ENCODE data around the gene PRSS22.

Gene PRSS22

DNA sequence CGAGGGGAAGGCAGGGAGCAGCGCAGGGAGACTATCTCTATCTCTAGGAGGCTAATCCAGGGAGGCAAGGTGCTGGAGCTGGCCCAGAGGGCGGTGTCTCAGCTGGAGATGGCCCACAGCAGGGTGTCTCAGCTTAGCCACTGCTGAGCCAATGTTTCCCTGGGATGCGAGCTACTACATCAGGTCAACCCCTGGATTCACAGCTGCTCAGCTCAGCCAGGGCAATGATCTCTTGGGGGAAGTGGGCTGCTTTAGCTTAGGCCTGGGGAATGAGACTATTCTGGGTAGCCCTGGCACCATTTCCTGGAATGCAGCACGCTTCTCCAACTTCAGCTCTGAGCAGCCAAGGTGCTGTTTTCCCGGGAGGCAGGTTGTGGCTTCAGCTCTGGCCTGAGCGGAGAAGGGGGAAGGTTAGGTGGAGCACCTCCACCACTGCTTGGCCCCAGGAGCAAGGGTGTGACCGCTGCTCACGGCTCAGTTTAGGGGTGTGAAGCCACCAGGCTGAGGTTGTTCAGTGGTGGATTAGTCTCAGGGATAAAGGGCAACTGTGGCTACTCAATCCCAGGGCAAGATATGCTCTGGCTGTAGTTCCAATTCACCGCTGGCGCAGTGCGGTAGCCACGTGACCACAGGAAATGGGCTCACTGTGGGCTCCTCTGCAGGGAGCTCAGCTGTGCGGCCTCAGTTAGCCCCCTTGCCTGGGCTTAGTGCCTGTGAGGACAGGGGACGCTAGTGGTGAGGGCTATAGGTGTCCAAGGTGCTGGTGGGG, 46.1 kb downstream of the PRSS22 start:
- no peak for DNase-seq

DNA sequence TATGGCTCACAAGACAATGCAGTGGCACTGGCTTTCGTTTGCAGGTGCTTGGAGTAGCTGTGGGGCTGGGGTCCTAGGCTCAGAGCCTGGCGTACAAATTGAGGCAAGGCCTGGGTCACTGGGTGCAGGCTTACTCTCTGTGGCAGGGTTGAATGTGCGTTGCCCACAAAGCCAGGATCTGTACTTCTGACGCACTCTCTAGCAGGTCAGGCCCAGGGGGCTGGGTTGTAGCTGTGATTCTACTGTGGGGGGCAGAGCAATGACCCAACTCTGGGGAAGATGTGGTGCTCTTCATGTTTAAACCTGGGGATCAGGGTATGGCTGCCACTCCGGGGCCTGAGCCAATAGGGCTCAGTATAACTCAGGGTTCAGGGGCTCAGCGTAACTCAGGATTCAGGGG, 47.3 kb downstream of the PRSS22 start:
- DNase-seq: no peak

DNA sequence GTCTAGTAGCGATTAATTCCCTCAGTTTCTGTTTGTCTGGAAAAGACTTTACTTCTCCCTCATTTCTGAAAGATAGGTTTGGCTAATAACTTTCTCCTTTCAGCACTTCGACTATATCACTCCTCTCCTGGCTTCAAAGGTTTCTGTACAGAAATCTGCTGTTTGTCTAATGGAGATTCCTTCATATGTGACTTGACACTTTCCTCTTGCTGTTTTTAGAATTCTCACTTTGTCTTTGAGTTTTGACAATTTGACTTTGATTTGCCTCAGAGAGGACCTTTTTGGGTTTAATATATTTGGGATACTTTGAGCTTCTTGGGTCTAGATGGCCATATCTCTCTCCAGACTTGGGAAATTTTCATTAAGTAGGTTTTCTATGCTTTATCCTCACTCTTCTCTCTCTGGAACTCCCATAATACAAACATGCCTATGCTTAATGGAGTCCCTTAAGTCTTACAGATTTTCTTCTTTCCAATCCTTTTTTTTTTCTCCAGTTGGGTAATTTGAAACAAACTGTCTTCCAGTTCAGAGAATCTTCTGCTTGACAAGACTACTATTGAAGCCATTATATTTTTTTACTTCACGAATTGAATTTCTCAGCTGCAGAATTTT, 48.7 kb downstream of the PRSS22 start:
- DNase-seq: no peak

DNA sequence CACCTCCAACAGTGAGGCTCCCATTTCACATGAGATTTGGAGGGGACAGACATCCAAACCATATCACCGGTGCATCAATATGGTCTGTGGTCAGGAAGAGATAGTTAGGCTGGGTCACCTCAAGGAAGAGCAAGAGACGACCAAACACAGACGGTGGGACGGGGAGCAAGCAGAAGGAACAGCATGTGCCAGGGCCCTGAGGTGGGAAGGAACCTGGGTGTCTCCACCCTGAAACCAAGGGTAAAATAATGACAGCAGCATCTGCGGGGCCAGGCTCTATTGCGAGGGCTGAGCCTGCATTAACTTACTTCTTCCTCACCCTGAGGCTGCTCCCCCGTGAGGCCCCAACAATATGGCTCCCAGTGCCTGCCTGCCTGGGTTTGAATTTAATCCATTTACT, 49.8 kb downstream of the PRSS22 start:
- DNase-seq: no peak

DNA sequence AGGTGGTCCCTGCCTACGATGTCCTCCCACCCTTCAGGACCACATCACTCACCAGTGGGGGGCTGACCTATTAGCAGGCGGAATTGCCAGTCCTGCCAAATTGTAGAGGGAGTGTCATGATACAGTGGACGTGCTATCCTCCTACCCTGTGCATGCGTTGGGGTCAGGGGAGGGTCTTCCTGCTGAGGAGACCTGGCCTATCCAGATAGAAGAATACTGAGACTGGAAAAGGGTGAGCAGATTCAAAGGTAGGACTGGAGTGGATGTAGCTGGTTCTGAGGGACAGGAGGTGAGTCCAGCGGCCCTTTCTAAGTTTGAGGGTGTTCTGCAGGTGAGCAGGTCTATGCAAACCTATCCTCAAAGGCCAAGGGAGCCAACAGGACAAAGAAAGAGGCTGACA, 51.7 kb downstream of the PRSS22 start:
- DNase-seq: no peak

DNA sequence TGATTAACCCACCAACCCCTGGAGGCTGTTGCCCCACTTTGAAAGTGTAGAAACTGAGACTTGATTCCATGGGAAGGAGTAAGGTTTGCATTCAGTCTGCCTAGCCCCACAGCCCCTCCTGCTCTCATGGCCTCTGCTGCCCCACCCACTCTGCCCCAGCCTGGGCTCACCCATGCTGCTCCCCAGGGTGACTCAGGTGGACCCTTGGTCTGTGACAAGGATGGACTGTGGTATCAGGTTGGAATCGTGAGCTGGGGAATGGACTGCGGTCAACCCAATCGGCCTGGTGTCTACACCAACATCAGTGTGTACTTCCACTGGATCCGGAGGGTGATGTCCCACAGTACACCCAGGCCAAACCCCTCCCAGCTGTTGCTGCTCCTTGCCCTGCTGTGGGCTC, 53.2 kb downstream of the PRSS22 start:
- no peak for DNase-seq

DNA sequence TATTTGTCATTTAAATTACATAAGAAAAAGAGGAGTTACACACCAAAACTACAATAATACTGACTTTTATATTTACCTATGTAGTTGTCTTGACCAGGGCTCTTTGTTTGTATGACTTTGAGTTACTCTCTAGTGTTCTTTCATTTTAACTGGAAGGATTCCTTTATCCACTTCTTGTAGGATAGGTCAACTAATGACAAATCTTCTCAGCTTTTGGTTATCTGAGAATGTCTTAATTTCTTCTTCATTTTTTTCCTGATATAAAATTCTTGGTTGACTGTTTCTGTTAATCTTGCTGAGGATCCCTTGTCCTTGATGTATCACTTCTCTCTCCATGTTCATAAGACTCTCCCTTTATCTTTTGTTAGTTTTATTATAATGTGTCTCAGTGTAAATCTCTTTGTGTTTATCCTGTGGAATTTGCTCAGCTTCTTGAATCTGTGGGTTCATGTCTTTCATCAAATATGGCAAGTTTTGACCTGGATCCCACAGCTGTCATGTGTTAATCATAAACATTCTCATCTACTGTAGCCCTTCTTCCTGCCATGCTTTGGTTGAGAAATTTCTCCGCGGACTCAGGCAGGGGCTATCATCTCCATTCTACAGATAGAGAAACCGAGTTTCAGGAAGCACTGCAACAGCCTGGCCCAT, 54.3 kb downstream of the PRSS22 start:
- DNase-seq: no peak
